Measurements from ENCODE around the gene CDH10.

- no peak for TF ChIP-seq CTCF (IDR thresholded peaks at IDR 0.05; ENCODE audit: low read depth, low read length)
- no peak for TF ChIP-seq EZH2phosphoT487 (IDR thresholded peaks at IDR 0.05; ENCODE audit: low read depth)
Observed at GRCh38 chr5:24635209-24635608, 9.6 kb downstream of the CDH10 start.

All from OCI-LY3 (cell line).